SU-DHL-6 (cell line): Measurements from ENCODE around the gene DHX38.

Experiments used
- H2AFZ ChIP-seq: fragments of 200-600 bp; sonication (generic); 2 replicates; pipeline ENCODE4 v1.6.1; 2014; ENCODE audit warnings: low read depth, mild to moderate bottlenecking, moderate library complexity, mixed read lengths, antibody characterized with exemption, low read length; ENCODE audit not compliant: severe bottlenecking
- H3F3A ChIP-seq: fragments of 200-600 bp; shearing (Covaris generic); 2 replicates; pipeline ENCODE4 v1.6.0; 2016; ENCODE audit warnings: antibody characterized with exemption, mild to moderate bottlenecking; ENCODE audit not compliant: insufficient read depth
- H3K27ac ChIP-seq: fragments of 200-600 bp; sonication (generic); 2 replicates; pipeline ENCODE4 v1.5.1; 2016; ENCODE audit warnings: low read depth, mild to moderate bottlenecking, low read length, moderate library complexity, mixed read lengths
- H3K27me3 ChIP-seq: fragments of 200-600 bp; sonication (generic), shearing (Covaris generic); 2 replicates; pipeline ENCODE4 v1.6.0; 2014; ENCODE audit warnings: mild to moderate bottlenecking, low read length
- H3K36me3 ChIP-seq: fragments of 200-600 bp; sonication (generic); 2 replicates; pipeline ENCODE4 v1.6.1; 2014; ENCODE audit warnings: mild to moderate bottlenecking, low read length, mixed read lengths
- H3K4me2 ChIP-seq: fragments of 300-600, 200-600 bp; shearing (Covaris generic), sonication (generic); 2 replicates; pipeline ENCODE4 v1.6.0; 2014; ENCODE audit warnings: low read length, low read depth, mild to moderate bottlenecking; ENCODE audit not compliant: poor library complexity, severe bottlenecking
- H3K4me3 ChIP-seq: fragments of 200-600 bp; sonication (generic); 2 replicates; pipeline ENCODE4 v1.5.1; 2014; ENCODE audit warnings: antibody characterized with exemption, low read length, mild to moderate bottlenecking, mixed read lengths; ENCODE audit not compliant: insufficient read depth, poor library complexity, severe bottlenecking
- H3K79me2 ChIP-seq: fragments of 200-600 bp; sonication (generic); 2 replicates; pipeline ENCODE4 v1.6.1; 2014; ENCODE audit warnings: mild to moderate bottlenecking, low read length, moderate library complexity; ENCODE audit not compliant: insufficient read depth
- H3K9ac ChIP-seq: fragments of 200-600 bp; sonication (generic); 2 replicates; pipeline ENCODE4 v1.7.0; 2014; ENCODE audit warnings: mild to moderate bottlenecking, low read length
- H3K9me2 ChIP-seq: fragments of 200-600 bp; sonication (generic); replicated peaks from 2 replicates; pipeline ENCODE4 v1.6.1; 2014; ENCODE audit warnings: low read length; ENCODE audit not compliant: insufficient read depth
- H3K9me3 ChIP-seq: fragments of 200-600 bp; sonication (generic); 2 replicates; pipeline ENCODE4 v1.6.1; 2014; ENCODE audit warnings: low read length, mixed read lengths; ENCODE audit not compliant: insufficient read depth
- H4K20me1 ChIP-seq: fragments of 200-600 bp; sonication (generic); 2 replicates; pipeline ENCODE4 v1.6.1; 2014; ENCODE audit warnings: low read depth, mild to moderate bottlenecking, antibody characterized with exemption, low read length, moderate library complexity, mixed read lengths
- EZH2phosphoT487 ChIP-seq: fragments of 200-600 bp; sonication (generic), shearing (Covaris generic); conservative IDR thresholded peaks from 2 replicates; pipeline ENCODE4 v1.6.1; 2018; ENCODE audit warnings: mild to moderate bottlenecking, antibody characterized with exemption, low read length, moderate library complexity, mixed read lengths
- TF ChIP-seq, protein P1 (sequence below): fragments of 200-600 bp; sonication (generic); IDR thresholded peaks from one replicate; pipeline ENCODE4 v1.5.1; 2017; ENCODE audit warnings: antibody characterized with exemption, mild to moderate bottlenecking, low read length, moderate library complexity; ENCODE audit not compliant: insufficient read depth, poor library complexity, severe bottlenecking

Gene DHX38

DNA sequence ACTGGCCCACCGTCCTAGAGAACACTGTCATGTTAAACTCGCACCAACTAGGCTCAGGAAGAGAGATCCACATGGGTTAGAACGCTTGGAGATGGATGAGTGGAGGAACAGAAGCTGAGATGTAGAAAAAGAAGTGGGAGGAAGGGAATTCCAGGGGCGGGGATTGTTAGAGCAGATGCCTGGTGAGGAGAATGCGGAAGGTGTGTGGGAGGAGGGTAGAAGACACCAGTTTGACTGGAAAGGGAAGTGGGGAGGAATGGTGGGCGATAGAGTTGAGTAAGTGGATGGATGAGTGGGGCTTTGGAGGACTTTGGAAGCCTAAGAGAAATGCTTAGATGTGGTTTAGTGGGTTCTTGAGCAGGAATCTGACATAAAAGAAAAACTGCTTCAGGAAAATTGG lies 37.4 kb downstream of the DHX38 start:
- H3K27ac ChIP-seq = no peak overlapping the region
- H3K9ac ChIP-seq = no peak overlapping the region
- no peaks in the 10 kb centered on the region for H3K9me3 ChIP-seq
- no peaks in the 10 kb centered on the region for H3F3A ChIP-seq
- H3K27me3 ChIP-seq = no peaks in the 10 kb centered on the region
- no peak overlapping the region for H3K4me2 ChIP-seq
- H3K79me2 ChIP-seq = no peaks in the 10 kb centered on the region
- H2AFZ ChIP-seq = no peak overlapping the region
- H4K20me1 ChIP-seq = no peaks in the 10 kb centered on the region
- no peak overlapping the region for H3K4me3 ChIP-seq
- no peaks in the 10 kb centered on the region for H3K9me2 ChIP-seq
- no peaks in the 10 kb centered on the region for H3K36me3 ChIP-seq
- TF ChIP-seq, protein P1, sequence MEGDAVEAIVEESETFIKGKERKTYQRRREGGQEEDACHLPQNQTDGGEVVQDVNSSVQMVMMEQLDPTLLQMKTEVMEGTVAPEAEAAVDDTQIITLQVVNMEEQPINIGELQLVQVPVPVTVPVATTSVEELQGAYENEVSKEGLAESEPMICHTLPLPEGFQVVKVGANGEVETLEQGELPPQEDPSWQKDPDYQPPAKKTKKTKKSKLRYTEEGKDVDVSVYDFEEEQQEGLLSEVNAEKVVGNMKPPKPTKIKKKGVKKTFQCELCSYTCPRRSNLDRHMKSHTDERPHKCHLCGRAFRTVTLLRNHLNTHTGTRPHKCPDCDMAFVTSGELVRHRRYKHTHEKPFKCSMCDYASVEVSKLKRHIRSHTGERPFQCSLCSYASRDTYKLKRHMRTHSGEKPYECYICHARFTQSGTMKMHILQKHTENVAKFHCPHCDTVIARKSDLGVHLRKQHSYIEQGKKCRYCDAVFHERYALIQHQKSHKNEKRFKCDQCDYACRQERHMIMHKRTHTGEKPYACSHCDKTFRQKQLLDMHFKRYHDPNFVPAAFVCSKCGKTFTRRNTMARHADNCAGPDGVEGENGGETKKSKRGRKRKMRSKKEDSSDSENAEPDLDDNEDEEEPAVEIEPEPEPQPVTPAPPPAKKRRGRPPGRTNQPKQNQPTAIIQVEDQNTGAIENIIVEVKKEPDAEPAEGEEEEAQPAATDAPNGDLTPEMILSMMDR = no peak
- TF ChIP-seq EZH2phosphoT487 = no peak

DNA sequence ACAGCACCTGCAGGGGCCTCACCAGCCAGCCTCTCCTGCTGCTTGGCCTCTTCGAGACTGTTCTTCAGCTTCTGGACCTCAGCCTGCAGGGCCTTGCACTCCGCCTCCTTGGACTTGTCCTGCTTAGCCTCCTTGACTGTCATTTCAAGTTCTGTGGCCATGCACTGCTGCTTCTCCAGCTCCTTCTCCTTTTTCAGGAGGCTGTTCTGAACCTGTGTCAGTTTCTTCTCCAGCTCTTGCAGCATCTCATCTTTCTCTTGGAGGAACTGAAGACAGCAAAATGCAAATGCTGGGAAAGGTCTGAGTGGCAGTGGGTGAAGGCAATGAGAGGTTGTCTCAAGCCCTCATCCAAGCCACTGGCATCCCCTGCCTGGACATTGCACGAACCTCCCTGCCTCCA lies 39.1 kb downstream of the DHX38 start:
- Histone ChIP-seq H3K9me3 (no peaks in the 10 kb centered on the region), H3F3A (no peaks in the 10 kb centered on the region), H3K9me2 (no peaks in the 10 kb centered on the region), H2AFZ (no peak overlapping the region), H4K20me1 (no peaks in the 10 kb centered on the region), H3K27me3 (no peaks in the 10 kb centered on the region), H3K27ac (no peak overlapping the region), H3K4me3 (no peak overlapping the region), H3K4me2 (no peak overlapping the region), H3K36me3 (no peaks in the 10 kb centered on the region), H3K79me2 (no peaks in the 10 kb centered on the region), H3K9ac (no peak overlapping the region)
- TF ChIP-seq, protein P1 = no peak
- TF ChIP-seq EZH2phosphoT487 = no peak

DNA sequence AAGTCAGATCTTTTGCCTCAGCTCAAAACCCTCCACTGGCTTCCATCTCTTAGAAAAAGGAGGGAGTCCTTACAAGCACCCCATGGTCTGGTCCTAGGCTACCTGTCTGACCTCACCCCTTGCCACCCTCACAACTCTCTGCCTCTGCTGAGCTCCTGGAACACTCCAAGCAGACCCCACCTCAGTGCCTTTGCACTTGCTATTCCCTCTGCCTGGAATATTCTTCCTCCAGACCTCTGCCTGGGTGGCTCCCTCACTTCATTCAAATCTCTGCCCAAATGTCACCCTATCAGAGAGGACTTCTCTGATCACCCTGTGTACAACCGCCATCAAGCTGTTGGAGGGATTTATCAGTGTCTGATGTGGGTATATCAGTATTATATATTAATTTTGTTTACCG lies 40.9 kb downstream of the DHX38 start:
- no peak overlapping the region for H3K4me3 ChIP-seq
- no peak overlapping the region for H3K27ac ChIP-seq
- H4K20me1 ChIP-seq = no peaks in the 10 kb centered on the region
- H3K36me3 ChIP-seq = no peaks in the 10 kb centered on the region
- no peaks in the 10 kb centered on the region for H3K9me3 ChIP-seq
- no peaks in the 10 kb centered on the region for H3K9me2 ChIP-seq
- H3F3A ChIP-seq = no peaks in the 10 kb centered on the region
- H3K79me2 ChIP-seq = no peaks in the 10 kb centered on the region
- no peak overlapping the region for H3K9ac ChIP-seq
- no peak overlapping the region for H2AFZ ChIP-seq
- no peak for TF ChIP-seq EZH2phosphoT487
- TF ChIP-seq, protein P1 = no peak
- H3K27me3 ChIP-seq = no peaks in the 10 kb centered on the region
- no peak overlapping the region for H3K4me2 ChIP-seq
